Measurements from ENCODE around the gene TMEM233. TPM values are rescaled to one million over a fixed set of nuclear protein-coding genes. Genes with fewer than 3 reads are reported as not detected.

TMEM233 gene
- not detected for total RNA-seq (2013)
- not detected for polyA plus RNA-seq
- not detected in 2 replicates for polyA minus RNA-seq
- total RNA-seq, result 0 to 0.81 (median 0) reads per million in 11 experiments

GRCh38 chr12:119593578-119594398, at the start of gene TMEM233:
TSS of gene TMEM233 (plus strand) at chr12:119593774. CDS start at chr12:119593849, 75 bp downstream.
- H2AFZ ChIP-seq (ENCODE audit: insufficient read depth, low read depth, low read length, poor library complexity, severe bottlenecking), result no peak within 1 kb of the TSS
- no peaks in the 10 kb centered on the region for H3K9me3 ChIP-seq (replicated peaks in 1 of 2; ENCODE audit: control insufficient read depth in 1 of 2, insufficient read depth in 1 of 2, low read length in 2 of 2)
- DNase-seq, result no peak
- H3K4me1 ChIP-seq (ENCODE audit: control insufficient read depth in 1 of 2, insufficient read depth in 2 of 2, low read length in 2 of 2), result no peaks in the 10 kb centered on the region
- no peak within 1 kb of the TSS for H3K4me3 ChIP-seq (replicated peaks in 1 of 3; ENCODE audit: low read depth in 2 of 3, low read length in 3 of 3)
- Mint-ChIP-seq H3K27ac (no peak within 1 kb of the TSS), H3K9me3 (peaks cover 0 to 24% (median 6%) of the 10 kb centered on the region in 7 donors), H3K4me3 (peak within 1 kb of the TSS in 1 of 2 donors; percentile 86), H3K4me1 (no peaks in the 10 kb centered on the region), H3K27me3 (ENCODE audit: low read depth in 3 of 3) (peaks cover 60 to 63% (median 62%) of the 10 kb centered on the region in 3 donors), H3K36me3 (peaks cover 0 to 2% of the 10 kb centered on the region in 2 donors)
- peaks cover 29 to 51% of the 10 kb centered on the region in 2 donors for H3K27me3 ChIP-seq (ENCODE audit: control insufficient read depth in 2 of 2, insufficient read depth in 2 of 2, low read length in 2 of 2)
- no peaks in the 10 kb centered on the region for H4K20me1 ChIP-seq (ENCODE audit: insufficient read depth, low read length)
- intact Hi-C loops (cut with micrococcal nuclease), result no loop called here
- no peak within 1 kb of the TSS for H3K9ac ChIP-seq (ENCODE audit: insufficient read depth, low read length, poor library complexity, severe bottlenecking)
- TF ChIP-seq CTCF (IDR thresholded peaks at IDR 0.05), result no peak
- no peak within 1 kb of the TSS for H3K4me2 ChIP-seq (replicated peaks; ENCODE audit: extremely low read depth, low read length, poor library complexity, severe bottlenecking)
- 2% methylated on average over 46 of the region's 48 CpGs for WGBS (ENCODE audit: insufficient coverage)
- no peaks in the 10 kb centered on the region for H3K36me3 ChIP-seq (replicated peaks in 1 of 2; ENCODE audit: control insufficient read depth in 1 of 2, insufficient read depth in 2 of 2, low read length in 2 of 2)
- H3K27ac ChIP-seq (ENCODE audit: low read depth in 1 of 2, low read length in 2 of 2), result no peak within 1 kb of the TSS
- H3K79me2 ChIP-seq (ENCODE audit: insufficient read depth, low read length), result no peaks in the 10 kb centered on the region

GRCh38 chr12:119544765-119545625, 48.6 kb upstream of the TMEM233 start:
- no peaks in the 10 kb centered on the region for H3K4me1 ChIP-seq (ENCODE audit: control insufficient read depth in 1 of 2, insufficient read depth in 2 of 2, low read length in 2 of 2)
- H3K4me3 Mint-ChIP-seq, result no peak overlapping the region
- H3K9ac ChIP-seq (ENCODE audit: insufficient read depth, low read length, poor library complexity, severe bottlenecking), result no peak overlapping the region
- no peak overlapping the region for H2AFZ ChIP-seq (ENCODE audit: insufficient read depth, low read depth, low read length, poor library complexity, severe bottlenecking)
- H3K9me3 Mint-ChIP-seq, result no peaks in the 10 kb centered on the region
- H3K36me3 ChIP-seq (replicated peaks in 1 of 2; ENCODE audit: control insufficient read depth in 1 of 2, insufficient read depth in 2 of 2, low read length in 2 of 2), result no peaks in the 10 kb centered on the region
- intact Hi-C loops (cut with micrococcal nuclease), result no loop called here
- peak; percentile 2 to 31 (median 29) for DNase-seq
- no peak overlapping the region for H3K27ac ChIP-seq (ENCODE audit: low read depth in 1 of 2, low read length in 2 of 2)
- no peaks in the 10 kb centered on the region for H3K79me2 ChIP-seq (ENCODE audit: insufficient read depth, low read length)
- 56% methylated on average over 4 of the region's 9 CpGs for WGBS (ENCODE audit: insufficient coverage)
- H3K27me3 ChIP-seq (ENCODE audit: control insufficient read depth in 2 of 2, insufficient read depth in 2 of 2, low read length in 2 of 2), result no peaks in the 10 kb centered on the region
- no peak overlapping the region for H3K4me2 ChIP-seq (replicated peaks; ENCODE audit: extremely low read depth, low read length, poor library complexity, severe bottlenecking)
- H3K36me3 Mint-ChIP-seq, result no peaks in the 10 kb centered on the region
- H3K4me3 ChIP-seq (replicated peaks in 1 of 3; ENCODE audit: low read depth in 2 of 3, low read length in 3 of 3), result no peak overlapping the region
- no peaks in the 10 kb centered on the region for H4K20me1 ChIP-seq (ENCODE audit: insufficient read depth, low read length)
- no peak overlapping the region for H3K27ac Mint-ChIP-seq
- TF ChIP-seq CTCF (IDR thresholded peaks at IDR 0.05), result peak; percentile 86
- H3K27me3 Mint-ChIP-seq (ENCODE audit: low read depth in 3 of 3), result peaks cover 2 to 5% (median 3%) of the 10 kb centered on the region in 3 donors
- no peaks in the 10 kb centered on the region for H3K4me1 Mint-ChIP-seq
- no peaks in the 10 kb centered on the region for H3K9me3 ChIP-seq (replicated peaks in 1 of 2; ENCODE audit: control insufficient read depth in 1 of 2, insufficient read depth in 1 of 2, low read length in 2 of 2)
